ENCODE data around the gene FREY1. TPM values are rescaled to one million over a fixed set of nuclear protein-coding genes. Genes with fewer than 3 reads are reported as not detected.

Gene FREY1
- total and polyA plus RNA-seq, 2 of the 13 experiments (the other 11 are each of a cell fraction or from before 2014, with no cell fraction given): 0.44 to 0.73 TPM

- TF ChIP-seq SOX6 (IDR thresholded peaks at IDR 0.05) (no peak), SOX6 (CRISPR knock-in tag; IDR thresholded peaks at IDR 0.05) (no peak), ZFP37 (CRISPR knock-in tag; IDR thresholded peaks at IDR 0.05; ENCODE audit: borderline replicate concordance) (no peak), NR3C1 (CRISPR knock-in tag; IDR thresholded peaks at IDR 0.05) (no peak)
These were observed 32.8 kb upstream of the FREY1 start (continued) for GRCh38 chr11:45939836-45940235.

DNA sequence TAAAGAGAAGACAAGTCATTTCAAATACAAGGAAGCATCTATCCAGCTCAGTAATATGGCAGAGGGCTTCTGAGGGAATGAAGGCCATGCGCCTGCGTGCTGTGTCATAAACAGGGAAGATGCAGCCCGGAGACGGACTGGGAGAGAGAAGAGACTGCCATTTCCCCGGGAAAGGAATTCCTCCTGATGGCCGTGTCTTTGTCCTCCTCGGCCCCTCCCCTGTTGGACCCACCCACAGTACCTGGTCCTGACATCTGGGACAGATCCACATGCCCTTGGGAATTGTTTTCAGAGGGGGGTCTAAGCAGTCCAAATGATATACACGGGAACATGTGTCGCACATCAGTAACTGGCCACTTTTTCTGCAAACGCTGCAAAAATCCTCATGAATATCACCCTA, 30.8 kb upstream of the FREY1 start:
- no peak for ATAC-seq
- ChIA-PET CTCF (ENCODE audit: low intra/inter-chr PET ratio, low total read pairs) (no interaction called here), POLR2A (no interaction called here)
- Histone ChIP-seq H3K36me3 (replicated peaks in 1 of 2; ENCODE audit: control insufficient read depth in 1 of 2, insufficient read depth in 2 of 2, low read length in 2 of 2) (peaks cover 9 to 34% of the 10 kb centered on the region in 2 experiments; a peak in 4 of 5 replicates), H3K27me3 (ENCODE audit: control insufficient read depth in 1 of 2, insufficient read depth in 2 of 2, low read length in 2 of 2) (no peaks in the 10 kb centered on the region), H3K27ac (ENCODE audit: extremely low read length, insufficient read depth, low read length) (no peak overlapping the region), H3K9ac (ENCODE audit: insufficient read depth, low read depth, low read length) (no peak overlapping the region), H3K4me1 (ENCODE audit: insufficient read depth, low read length) (peaks cover 12% of the 10 kb centered on the region; the same call in 1 of the 2 replicates), H4K20me1 (ENCODE audit: insufficient read depth, low read length) (no peaks in the 10 kb centered on the region), H3K9me3 (ENCODE audit: low read length) (no peaks in the 10 kb centered on the region), H3K4me2 (ENCODE audit: low read depth, low read length) (no peak overlapping the region), H2AFZ (ENCODE audit: low read length) (no peak overlapping the region), H3K4me3 (replicated peaks in 1 of 3; ENCODE audit: insufficient read depth in 1 of 3, low read depth in 2 of 3, low read length in 3 of 3) (no peak overlapping the region), H3K79me2 (ENCODE audit: insufficient read depth, low read length) (no peaks in the 10 kb centered on the region)
- FAIRE-seq: no peak
- 91% methylated on average over 10 of the region's 10 CpGs for WGBS (ENCODE audit: low lambda C conversion rate)
- in situ Hi-C loops (cut with HindIII; ENCODE audit: extremely low pct_ligation_motif_present, low pct_unique_long_range_greater_than_20kb) (no loop called here), intact Hi-C loops (cut with micrococcal nuclease; ENCODE audit: unreplicated experiment) (no loop called here)
- TF ChIP-seq BRCA1 (CRISPR knock-in tag; IDR thresholded peaks at IDR 0.05): no peak
- TF ChIP-seq, protein P1, sequence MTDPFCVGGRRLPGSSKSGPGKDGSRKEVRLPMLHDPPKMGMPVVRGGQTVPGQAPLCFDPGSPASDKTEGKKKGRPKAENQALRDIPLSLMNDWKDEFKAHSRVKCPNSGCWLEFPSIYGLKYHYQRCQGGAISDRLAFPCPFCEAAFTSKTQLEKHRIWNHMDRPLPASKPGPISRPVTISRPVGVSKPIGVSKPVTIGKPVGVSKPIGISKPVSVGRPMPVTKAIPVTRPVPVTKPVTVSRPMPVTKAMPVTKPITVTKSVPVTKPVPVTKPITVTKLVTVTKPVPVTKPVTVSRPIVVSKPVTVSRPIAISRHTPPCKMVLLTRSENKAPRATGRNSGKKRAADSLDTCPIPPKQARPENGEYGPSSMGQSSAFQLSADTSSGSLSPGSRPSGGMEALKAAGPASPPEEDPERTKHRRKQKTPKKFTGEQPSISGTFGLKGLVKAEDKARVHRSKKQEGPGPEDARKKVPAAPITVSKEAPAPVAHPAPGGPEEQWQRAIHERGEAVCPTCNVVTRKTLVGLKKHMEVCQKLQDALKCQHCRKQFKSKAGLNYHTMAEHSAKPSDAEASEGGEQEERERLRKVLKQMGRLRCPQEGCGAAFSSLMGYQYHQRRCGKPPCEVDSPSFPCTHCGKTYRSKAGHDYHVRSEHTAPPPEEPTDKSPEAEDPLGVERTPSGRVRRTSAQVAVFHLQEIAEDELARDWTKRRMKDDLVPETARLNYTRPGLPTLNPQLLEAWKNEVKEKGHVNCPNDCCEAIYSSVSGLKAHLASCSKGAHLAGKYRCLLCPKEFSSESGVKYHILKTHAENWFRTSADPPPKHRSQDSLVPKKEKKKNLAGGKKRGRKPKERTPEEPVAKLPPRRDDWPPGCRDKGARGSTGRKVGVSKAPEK (CRISPR knock-in tag; IDR thresholded peaks at IDR 0.05; ENCODE audit: borderline replicate concordance): no peak
- TF ChIP-seq, protein P2, sequence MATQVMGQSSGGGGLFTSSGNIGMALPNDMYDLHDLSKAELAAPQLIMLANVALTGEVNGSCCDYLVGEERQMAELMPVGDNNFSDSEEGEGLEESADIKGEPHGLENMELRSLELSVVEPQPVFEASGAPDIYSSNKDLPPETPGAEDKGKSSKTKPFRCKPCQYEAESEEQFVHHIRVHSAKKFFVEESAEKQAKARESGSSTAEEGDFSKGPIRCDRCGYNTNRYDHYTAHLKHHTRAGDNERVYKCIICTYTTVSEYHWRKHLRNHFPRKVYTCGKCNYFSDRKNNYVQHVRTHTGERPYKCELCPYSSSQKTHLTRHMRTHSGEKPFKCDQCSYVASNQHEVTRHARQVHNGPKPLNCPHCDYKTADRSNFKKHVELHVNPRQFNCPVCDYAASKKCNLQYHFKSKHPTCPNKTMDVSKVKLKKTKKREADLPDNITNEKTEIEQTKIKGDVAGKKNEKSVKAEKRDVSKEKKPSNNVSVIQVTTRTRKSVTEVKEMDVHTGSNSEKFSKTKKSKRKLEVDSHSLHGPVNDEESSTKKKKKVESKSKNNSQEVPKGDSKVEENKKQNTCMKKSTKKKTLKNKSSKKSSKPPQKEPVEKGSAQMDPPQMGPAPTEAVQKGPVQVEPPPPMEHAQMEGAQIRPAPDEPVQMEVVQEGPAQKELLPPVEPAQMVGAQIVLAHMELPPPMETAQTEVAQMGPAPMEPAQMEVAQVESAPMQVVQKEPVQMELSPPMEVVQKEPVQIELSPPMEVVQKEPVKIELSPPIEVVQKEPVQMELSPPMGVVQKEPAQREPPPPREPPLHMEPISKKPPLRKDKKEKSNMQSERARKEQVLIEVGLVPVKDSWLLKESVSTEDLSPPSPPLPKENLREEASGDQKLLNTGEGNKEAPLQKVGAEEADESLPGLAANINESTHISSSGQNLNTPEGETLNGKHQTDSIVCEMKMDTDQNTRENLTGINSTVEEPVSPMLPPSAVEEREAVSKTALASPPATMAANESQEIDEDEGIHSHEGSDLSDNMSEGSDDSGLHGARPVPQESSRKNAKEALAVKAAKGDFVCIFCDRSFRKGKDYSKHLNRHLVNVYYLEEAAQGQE (IDR thresholded peaks at IDR 0.05; ENCODE audit: borderline replicate concordance in 1 of 2, low read depth in 1 of 2, low read length in 2 of 2): no peak
- TF ChIP-seq MIER3 (CRISPR knock-in tag; IDR thresholded peaks at IDR 0.05; ENCODE audit: borderline replicate concordance): no peak
- no peak for TF ChIP-seq ZSCAN29 (CRISPR knock-in tag; conservative IDR thresholded peaks at IDR 0.05)
- TF ChIP-seq KMT2B (CRISPR knock-in tag; IDR thresholded peaks at IDR 0.05): no peak
- TF ChIP-seq SPEN (CRISPR knock-in tag; IDR thresholded peaks at IDR 0.05; ENCODE audit: low read depth): no peak
- TF ChIP-seq GPN1 (CRISPR knock-in tag; IDR thresholded peaks at IDR 0.05; ENCODE audit: borderline replicate concordance): no peak
- TF ChIP-seq, protein P3, sequence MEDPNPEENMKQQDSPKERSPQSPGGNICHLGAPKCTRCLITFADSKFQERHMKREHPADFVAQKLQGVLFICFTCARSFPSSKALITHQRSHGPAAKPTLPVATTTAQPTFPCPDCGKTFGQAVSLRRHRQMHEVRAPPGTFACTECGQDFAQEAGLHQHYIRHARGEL (CRISPR knock-in tag; IDR thresholded peaks at IDR 0.05): no peak
- no peak for DNase-seq (ENCODE audit: low spot score)
- BruUV-seq (replicated peaks): no TSS peak
